Keratinocyte (primary cell): ENCODE measurements around the gene XPO4.

Experiments used
- CTCF ChIP-seq, 3 experiments: IDR thresholded peaks in 1 of 3; conservative IDR thresholded peaks in 1 of 3; optimal IDR thresholded peaks in 1 of 3; 2 replicates in 2 of 3; 3 replicates in 1 of 3; pipeline versions ENCODE3 to v1.5.1; 2011; ENCODE audit warnings: low read length in 3 of 3, mild to moderate bottlenecking in 3 of 3, moderate library complexity in 2 of 3, control low read depth in 1 of 3, inconsistent platforms in 1 of 3; ENCODE audit not compliant: insufficient read depth in 2 of 3; ENCODE audit errors: extremely low read depth in 1 of 3
- EZH2 ChIP-seq: IDR thresholded peaks from one replicate; pipeline ENCODE4 v1.6.1; 2012; ENCODE audit warnings: inconsistent platforms, mild to moderate bottlenecking, low read length, moderate library complexity

- TF ChIP-seq CTCF (optimal IDR thresholded peaks at IDR 0.05 in 1 of 3, IDR thresholded peaks at IDR 0.05 in 1 of 3, conservative IDR thresholded peaks at IDR 0.05 in 1 of 3; ENCODE audit: extremely low read depth in 1 of 3, insufficient read depth in 2 of 3, low read length in 3 of 3) (no peak), EZH2 (no peak)
These were observed 75.5 kb downstream of the XPO4 start for GRCh38 chr13:20826843-20827560.
